HG03469 (cell line): ENCODE measurements around the gene TRIM40.
"Not testable (repeated sequence)": the region's sequence is repeated elsewhere in the genome, so short reads cannot be mapped to it uniquely, and the experiment has no call there.

Experiments
- ATAC-seq: cut with Tn5 transposase; IDR thresholded peaks from one replicate; pipeline ENCODE4 v1.9.1; 2021; ENCODE audit warnings: mild to moderate bottlenecking, moderate library complexity, moderate number of reproducible peaks; ENCODE audit not compliant: unreplicated experiment

The TRIM40 gene

GRCh38 chr6:30162265-30163089, 26.5 kb downstream of the TRIM40 start:
- ATAC-seq = no peak

- ATAC-seq = no peak
Observed at GRCh38 chr6:30163090-30163917, 27.4 kb downstream of the TRIM40 start, which contains the start of gene TRIM15. TSS of gene TRIM15 (plus strand) at chr6:30163546. CDS start at chr6:30163685, 139 bp downstream.

DNA sequence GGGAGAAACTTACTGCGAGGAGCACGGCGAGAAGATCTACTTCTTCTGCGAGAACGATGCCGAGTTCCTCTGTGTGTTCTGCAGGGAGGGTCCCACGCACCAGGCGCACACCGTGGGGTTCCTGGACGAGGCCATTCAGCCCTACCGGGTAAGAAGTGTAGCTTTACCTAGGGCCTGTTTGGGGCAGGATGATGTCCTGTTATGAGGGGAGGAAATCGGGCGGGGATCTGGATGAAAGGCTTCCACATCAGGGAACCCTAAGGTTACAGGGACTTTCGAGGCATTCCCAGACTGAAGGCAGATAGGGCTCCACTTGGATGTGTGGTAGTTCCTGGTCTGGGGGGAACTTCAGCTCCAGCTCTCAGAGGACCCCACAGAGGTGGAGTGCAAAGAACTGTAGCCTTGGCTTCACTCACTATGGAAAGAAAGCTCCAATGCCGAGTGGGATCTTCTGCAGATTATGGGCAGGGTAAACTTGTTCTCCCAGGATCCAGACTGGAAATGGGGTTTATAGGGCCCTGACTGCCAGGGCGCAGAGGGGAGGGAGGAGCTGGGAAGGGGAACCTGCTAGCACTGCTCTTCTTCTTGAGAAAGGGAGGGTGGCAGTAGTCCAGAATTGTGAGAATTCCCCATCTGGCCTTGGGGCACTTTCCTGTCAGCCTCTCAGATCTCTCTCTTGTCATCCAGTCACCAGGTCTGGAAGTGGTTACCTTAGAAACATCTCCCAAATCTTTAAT, 28.1 kb downstream of the TRIM40 start:
- no peak for ATAC-seq

GRCh38 chr6:30164714-30165113, 28.8 kb downstream of the TRIM40 start:
- no peak for ATAC-seq

DNA sequence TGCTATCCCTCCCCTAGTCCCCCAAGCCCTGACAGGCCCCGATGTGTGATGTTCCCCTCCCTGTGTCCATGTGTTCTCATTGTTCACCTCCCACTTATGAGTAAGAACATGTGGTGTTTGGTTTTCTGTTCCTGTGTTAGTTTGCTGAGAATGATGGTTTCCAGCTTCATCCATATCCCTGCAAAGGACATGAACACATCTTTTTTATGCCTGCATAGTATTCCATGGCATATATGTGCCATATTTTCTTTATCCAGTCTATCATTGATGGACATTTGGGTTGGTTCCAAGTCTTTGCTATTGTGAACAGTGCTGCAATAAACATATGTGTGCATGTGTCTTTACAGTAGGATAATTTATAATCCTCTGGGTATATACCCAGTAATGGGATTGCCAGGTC, 29.3 kb downstream of the TRIM40 start:
- not testable (repeated sequence) for ATAC-seq

GRCh38 chr6:30167101-30167500, 31.2 kb downstream of the TRIM40 start:
- no peak for ATAC-seq

DNA sequence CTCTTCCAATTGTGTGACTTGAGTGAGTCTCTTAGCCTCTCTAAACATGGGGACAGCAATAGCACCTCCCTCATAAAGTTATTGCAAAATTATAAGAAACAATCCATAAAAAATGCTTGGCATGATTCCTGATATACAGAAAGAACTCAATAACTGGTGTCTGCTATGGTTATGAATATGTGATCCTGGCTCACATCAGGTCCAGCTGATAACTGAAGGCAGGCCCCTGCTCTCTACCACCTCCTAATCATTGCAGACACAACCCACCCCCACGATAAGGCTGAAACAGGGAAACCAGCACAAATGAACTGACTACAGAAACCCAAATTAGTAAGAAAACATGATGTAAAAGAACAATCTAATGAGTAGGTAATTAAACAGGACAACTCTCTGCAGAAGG, 32.8 kb downstream of the TRIM40 start:
- no peak for ATAC-seq

GRCh38 chr6:30169658-30170614, 34.0 kb downstream of the TRIM40 start:
- no peak for ATAC-seq

GRCh38 chr6:30171677-30172471, 35.9 kb downstream of the TRIM40 start:
- ATAC-seq = no peak

DNA sequence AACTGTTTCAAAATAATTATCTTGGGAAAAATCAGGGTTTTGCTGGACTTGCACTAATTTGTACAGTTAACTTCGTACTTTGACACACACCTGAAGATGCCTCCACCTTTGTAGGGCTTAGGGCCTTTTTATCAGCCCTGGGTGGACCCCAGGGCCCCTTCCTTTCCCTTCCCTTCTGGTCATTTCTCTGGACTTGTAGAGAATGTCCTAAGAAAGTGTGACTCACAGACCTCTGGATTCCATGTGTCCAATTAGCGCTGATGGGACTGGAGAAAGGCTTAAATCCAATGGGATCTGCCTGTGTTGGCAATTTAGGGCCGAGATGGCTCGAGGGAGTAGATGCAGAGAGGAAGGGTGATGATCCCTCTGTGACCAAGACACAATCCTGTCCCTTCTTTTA, 36.7 kb downstream of the TRIM40 start:
- no peak for ATAC-seq

GRCh38 chr6:30175765-30176164, 39.8 kb downstream of the TRIM40 start:
- ATAC-seq = no peak

DNA sequence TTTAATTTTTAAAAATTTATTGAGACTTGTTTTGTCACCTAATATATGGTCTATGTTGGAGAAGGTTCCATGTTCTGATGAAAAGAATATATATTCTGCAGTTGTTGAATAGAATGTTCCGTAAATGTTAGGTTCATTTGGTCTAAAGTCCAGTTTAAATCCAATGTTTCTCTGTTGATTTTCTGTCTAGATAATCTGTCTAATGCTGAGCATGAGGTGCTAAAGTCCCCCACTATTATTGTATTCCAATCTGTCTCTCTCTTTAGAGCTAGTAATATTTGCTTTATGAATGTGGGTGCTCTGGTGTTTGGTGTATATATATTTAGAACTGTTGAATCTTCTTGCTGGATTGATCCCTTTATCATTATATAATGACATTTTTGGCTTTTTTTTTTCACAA, 42.9 kb downstream of the TRIM40 start:
- no peak for ATAC-seq

DNA sequence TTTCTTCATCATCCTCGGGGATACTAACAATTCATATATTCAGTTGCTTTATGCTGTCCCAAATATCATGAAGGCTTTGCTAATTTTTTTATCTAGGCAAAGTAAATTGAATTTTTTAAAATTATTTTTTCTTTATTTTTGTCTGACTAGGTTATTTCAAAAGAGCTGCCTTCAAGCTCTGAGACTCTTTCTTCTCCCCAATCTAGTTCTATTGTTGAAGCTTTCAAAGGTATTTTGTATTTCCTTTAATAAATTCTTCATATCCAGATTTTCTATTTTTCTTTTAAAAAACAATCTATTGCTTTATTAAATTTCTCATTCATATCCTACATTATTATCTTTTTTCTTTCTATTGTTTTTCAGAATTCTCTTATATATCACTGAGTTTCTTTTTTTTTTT, 44.2 kb downstream of the TRIM40 start:
- ATAC-seq = no peak

- ATAC-seq = no peak
Observed at GRCh38 chr6:30184417-30185031, 48.6 kb downstream of the TRIM40 start.

GRCh38 chr6:30185846-30186484, 50.0 kb downstream of the TRIM40 start:
- no peak for ATAC-seq

GRCh38 chr6:30188541-30188940, 52.6 kb downstream of the TRIM40 start:
- no peak for ATAC-seq

DNA sequence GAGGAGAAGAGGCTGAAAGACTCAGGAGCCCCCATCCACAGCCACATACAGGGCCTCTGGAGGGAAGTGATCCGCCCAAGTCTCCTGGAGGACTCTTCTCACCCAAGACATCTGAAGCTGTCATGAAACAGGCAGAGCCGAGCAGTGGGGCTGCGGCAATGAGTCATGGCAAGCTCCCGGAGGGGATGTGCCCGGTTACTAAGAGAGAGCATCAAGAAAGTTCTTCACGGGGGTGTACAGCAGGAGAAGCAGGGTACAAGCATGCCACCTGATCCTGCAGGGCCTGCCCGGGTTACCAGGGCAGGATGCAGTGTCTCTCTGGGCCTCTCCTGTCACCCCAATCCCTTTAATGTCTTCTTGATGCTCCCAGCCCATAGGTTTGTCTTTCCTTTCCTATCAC, 56.1 kb downstream of the TRIM40 start:
- no peak for ATAC-seq
